Kidney (tissue), 14 donors: Measurements from ENCODE around the gene C1QTNF7. TPM values are rescaled to one million over a fixed set of nuclear protein-coding genes. Genes with fewer than 3 reads are reported as not detected.

Experiments used
- DNase-seq, 5 donors: peaks; one replicate each; pipeline ENCODE4 v3.0.0-alpha.2; 2013 to 2020
- FAIRE-seq: peaks from 2 replicates; lab custom pipeline; 2012; peaks lifted over from hg19 to GRCh38; lab: Jason Lieb, UNC
- H3K27ac ChIP-seq, 2 donors: one replicate each; pipeline ENCODE4 v1.7.0; 2013; ENCODE audit warnings: low read depth in 2 of 2, low read length in 2 of 2, inconsistent platforms in 1 of 2
- H3K27me3 ChIP-seq: one replicate; pipeline ENCODE4 v1.7.1; 2013; ENCODE audit warnings: low read length, inconsistent platforms; ENCODE audit not compliant: control insufficient read depth, insufficient read depth
- H3K36me3 ChIP-seq, 3 donors: one replicate each; pipeline versions ENCODE4 v1.7.0 to v1.7.1; 2013; ENCODE audit warnings: low read length in 3 of 3, control low read depth in 1 of 3, inconsistent platforms in 1 of 3; ENCODE audit not compliant: insufficient read depth in 3 of 3, control insufficient read depth in 2 of 3
- H3K4me1 ChIP-seq, 3 donors: one replicate each; pipeline versions ENCODE4 v1.7.0 to v1.7.1; 2013; ENCODE audit warnings: low read length in 3 of 3, inconsistent platforms in 1 of 3, low read depth in 1 of 3; ENCODE audit not compliant: control insufficient read depth in 2 of 3, insufficient read depth in 2 of 3
- H3K4me3 ChIP-seq, 3 donors: one replicate each; pipeline versions ENCODE4 v1.7.0 to v1.8.1; 2013; ENCODE audit warnings: low read length in 3 of 3, control low read depth in 1 of 3, inconsistent platforms in 1 of 3
- H3K9ac ChIP-seq, 3 donors: one replicate each; pipeline versions ENCODE4 v1.7.0 to v1.7.1; 2013; ENCODE audit warnings: low read length in 3 of 3, control low read depth in 1 of 3, inconsistent platforms in 1 of 3
- H3K9me3 ChIP-seq, 3 donors: one replicate each; pipeline versions ENCODE4 v1.7.0 to v1.7.1; 2013; ENCODE audit warnings: low read length in 3 of 3, control low read depth in 1 of 3, inconsistent platforms in 1 of 3; ENCODE audit not compliant: control insufficient read depth in 2 of 3, insufficient read depth in 1 of 3
- CTCF ChIP-seq: IDR thresholded peaks from 3 replicates; pipeline ENCODE4 v1.5.1; 2012; ENCODE audit warnings: mild to moderate bottlenecking, moderate library complexity, borderline replicate concordance; ENCODE audit not compliant: insufficient read depth; ENCODE audit errors: extremely low read depth
- intact Hi-C: fragments of 100-400 bp; cut with DNase I; formaldehyde crosslinking; loops from one replicate; pipeline ENCODE4 v1.11.1; 2022
- polyA plus RNA-seq: library from polyadenylated mRNA; stranded (reverse); fragments of 350-450 nt; fragmentation: Illumina TruSeq; extraction: RNeasy Lipid Tissue Mini Kit (QIAGEN cat#74804); gene quantifications from one replicate; pipeline ENCODE4 v1.2.3, GENCODE V29; 2014; ENCODE audit warnings: low read depth, low replicate concordance; ENCODE audit not compliant: insufficient read depth
- total RNA-seq: library from RNA; stranded (reverse); fragmentation: NEBNext Ultra II Directional; extraction: Animal tissue kit (Norgen Biotek cat#: 25700); gene quantifications from one replicate; pipeline ENCODE4 v1.2.1, GENCODE V29; 2021
- donor health status: control.
- donor health status: control.
- donor health status: control.
- donor health status: control.
- donor health status: control.
- donor health status: DM: yes; HTN: yes; CAD: no.
- donor health status: Normal renal cell carcinoma (clear cell type).

Gene C1QTNF7
- total and polyA plus RNA-seq, 2 donors from 2014 or later = 2.2 to 5.3 TPM

GRCh38 chr4:15402146-15402545, 25.7 kb upstream of the C1QTNF7 start:
- Histone ChIP-seq H3K36me3 (no peaks in the 10 kb centered on the region), H3K9ac (no peak overlapping the region), H3K27me3 (no peaks in the 10 kb centered on the region), H3K9me3 (no peaks in the 10 kb centered on the region), H3K4me3 (no peak overlapping the region), H3K27ac (peak overlapping the region in 1 of 2 donors; percentile 8), H3K4me1 (peaks cover 0 to 10% (median 0%) of the 10 kb centered on the region in 3 donors)
- DNase-seq = no peak
- FAIRE-seq = no peak
- TF ChIP-seq CTCF = no peak
- intact Hi-C loops = no loop called here

GRCh38 chr4:15402974-15403373, 24.9 kb upstream of the C1QTNF7 start:
- no peak for DNase-seq
- H3K4me3 ChIP-seq = no peak overlapping the region
- no peaks in the 10 kb centered on the region for H3K9me3 ChIP-seq
- intact Hi-C loops = no loop called here
- no peak overlapping the region for H3K9ac ChIP-seq
- FAIRE-seq = no peak
- H3K27ac ChIP-seq = no peak overlapping the region
- H3K36me3 ChIP-seq = no peaks in the 10 kb centered on the region
- no peak for TF ChIP-seq CTCF
- H3K4me1 ChIP-seq = peaks cover 0 to 10% (median 0%) of the 10 kb centered on the region in 3 donors
- no peaks in the 10 kb centered on the region for H3K27me3 ChIP-seq

GRCh38 chr4:15405018-15405417, 22.8 kb upstream of the C1QTNF7 start:
- no peaks in the 10 kb centered on the region for H3K9me3 ChIP-seq
- no peaks in the 10 kb centered on the region for H3K27me3 ChIP-seq
- no peak for DNase-seq
- H3K27ac ChIP-seq = no peak overlapping the region
- no peak for FAIRE-seq
- TF ChIP-seq CTCF = no peak
- peaks cover 0 to 7% (median 0%) of the 10 kb centered on the region in 3 donors for H3K4me1 ChIP-seq
- no peaks in the 10 kb centered on the region for H3K36me3 ChIP-seq
- no peak overlapping the region for H3K9ac ChIP-seq
- intact Hi-C loops = no loop called here
- H3K4me3 ChIP-seq = no peak overlapping the region

- Histone ChIP-seq H3K4me1 (peaks cover 0 to 4% (median 2%) of the 10 kb centered on the region in 3 donors), H3K27me3 (no peaks in the 10 kb centered on the region), H3K9me3 (no peaks in the 10 kb centered on the region), H3K4me3 (no peak overlapping the region), H3K27ac (no peak overlapping the region), H3K36me3 (no peaks in the 10 kb centered on the region), H3K9ac (no peak overlapping the region)
- FAIRE-seq = no peak
- intact Hi-C loops = no loop called here
- TF ChIP-seq CTCF = no peak
- DNase-seq = peak in 2 of 5 donors; percentile 27 to 53
Measured at GRCh38 chr4:15410750-15411149, 17.1 kb upstream of the C1QTNF7 start.
